Endothelial cell of umbilical vein (primary cell): ENCODE data around the gene ZBP1.

Experiments
- CTCF ChIP-seq, 2 donors: IDR thresholded peaks; 1 replicate in 1 of 2; 2 replicates in 1 of 2; pipeline ENCODE4 v1.5.1; 2011; ENCODE audit warnings: low read length in 2 of 2, mild to moderate bottlenecking in 2 of 2, moderate library complexity in 2 of 2, control low read depth in 1 of 2, inconsistent platforms in 1 of 2, low read depth in 1 of 2; ENCODE audit not compliant: insufficient read depth in 1 of 2; ENCODE audit errors: extremely low read depth in 1 of 2
- EZH2 ChIP-seq: IDR thresholded peaks from 2 replicates; pipeline ENCODE4 v1.6.1; 2012; ENCODE audit warnings: borderline replicate concordance, low read depth, mild to moderate bottlenecking, moderate library complexity, low read length, inconsistent platforms; ENCODE audit not compliant: severe bottlenecking
- GATA2 ChIP-seq: IDR thresholded peaks from 2 replicates; pipeline ENCODE4 v1.7.0; 2011; ENCODE audit warnings: low read depth, mild to moderate bottlenecking, moderate library complexity, mixed read lengths, low read length; ENCODE audit not compliant: insufficient read length, insufficient read depth
- MAX ChIP-seq: IDR thresholded peaks from 2 replicates; pipeline ENCODE4 v1.6.1; 2011; ENCODE audit not compliant: insufficient read depth, insufficient read length
- MYC ChIP-seq: IDR thresholded peaks from one replicate; pipeline ENCODE4 v1.6.1; 2011; ENCODE audit warnings: mild to moderate bottlenecking, low read depth, low read length
- POLR2A ChIP-seq: IDR thresholded peaks from 2 replicates; pipeline ENCODE4 v1.6.1; 2012; ENCODE audit warnings: low read depth, mild to moderate bottlenecking, control low read depth, low read length
- POLR2AphosphoS5 ChIP-seq: IDR thresholded peaks from 2 replicates; pipeline ENCODE4 v1.6.1; 2012; ENCODE audit warnings: low read depth, mild to moderate bottlenecking, control low read depth, low read length, moderate library complexity; ENCODE audit not compliant: insufficient read depth

- TF ChIP-seq CTCF (IDR thresholded peaks at IDR 0.05; ENCODE audit: extremely low read depth in 1 of 2, insufficient read depth in 1 of 2, low read depth in 1 of 2, low read length in 2 of 2) (no peak), POLR2A (no peak), EZH2 (no peak), MAX (no peak), POLR2AphosphoS5 (no peak), MYC (no peak), GATA2 (no peak)
These were observed 45.4 kb upstream of the ZBP1 start for GRCh38 chr20:57665589-57665971.
